GM12892 (cell line): ENCODE data around the gene P2RX3.

Source experiments
- DNase-seq: peaks from one replicate; pipeline ENCODE4 v3.0.0; 2011; ENCODE audit not compliant: insufficient read length
- FAIRE-seq: peaks from 2 replicates; lab custom pipeline; 2011; peaks lifted over from hg19 to GRCh38; lab: Jason Lieb, UNC
- POLR2A ChIP-seq: IDR thresholded peaks from 2 replicates; pipeline ENCODE4 v1.6.1; 2011; ENCODE audit warnings: low read depth, low read length, control low read depth
- POLR2AphosphoS5 ChIP-seq: IDR thresholded peaks from 2 replicates; pipeline ENCODE4 v1.6.1; 2011; ENCODE audit warnings: low read depth, low read length, control low read depth
- TAF1 ChIP-seq: IDR thresholded peaks from 2 replicates; pipeline ENCODE4 v1.6.1; 2011; ENCODE audit warnings: low read depth, mild to moderate bottlenecking, control low read depth, low read length, borderline replicate concordance

Gene P2RX3

DNA sequence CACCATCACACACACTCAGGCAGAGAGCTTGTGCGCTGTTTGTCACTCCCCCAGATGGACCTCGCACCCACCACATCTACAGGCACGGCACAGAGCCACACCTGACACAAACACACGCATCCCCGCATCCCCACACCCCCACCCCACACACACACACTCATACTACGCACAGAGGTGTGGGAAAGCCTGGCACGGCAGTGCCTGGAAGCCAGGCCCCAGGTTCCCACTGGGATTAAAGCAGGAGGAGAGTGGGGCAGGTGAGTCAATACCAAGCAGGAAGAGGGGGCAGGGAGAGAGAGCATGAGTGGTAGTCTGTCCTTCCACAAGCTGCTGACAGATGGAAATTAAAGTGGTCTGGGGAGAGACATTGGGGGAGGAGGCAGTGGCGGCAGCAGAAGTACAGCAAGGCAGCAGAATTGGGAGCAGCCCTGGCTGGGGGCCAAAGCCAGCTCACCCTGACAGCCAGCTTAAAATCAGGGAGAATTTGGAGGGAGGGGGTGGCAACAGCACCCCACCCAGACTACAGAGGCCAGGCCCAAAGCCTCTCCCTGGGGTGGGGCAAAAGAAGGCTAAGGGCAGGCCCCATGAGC is 34.1 kb upstream of the P2RX3 start:
- FAIRE-seq (no peak), DNase-seq (no peak)
- TF ChIP-seq TAF1 (no peak), POLR2AphosphoS5 (no peak), POLR2A (no peak)

DNA sequence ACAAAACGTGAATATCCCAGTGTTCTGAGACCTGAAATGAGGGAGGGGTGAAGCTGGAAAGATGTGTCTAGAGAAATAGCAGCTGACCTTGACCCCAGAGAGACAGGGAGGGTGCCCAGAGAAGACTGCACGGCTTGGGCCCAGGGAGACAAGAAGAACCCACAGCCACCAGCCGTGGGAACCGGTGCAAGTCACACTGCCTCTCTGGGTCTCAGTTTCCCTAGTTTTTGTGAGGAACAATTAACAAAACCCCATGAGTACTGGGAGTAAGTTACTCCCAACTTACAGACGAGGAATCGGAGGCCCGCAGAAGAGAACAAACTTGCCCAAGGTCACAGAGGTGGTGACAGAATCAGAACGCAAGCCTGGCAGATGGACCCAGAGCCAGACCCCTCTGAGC is 32.6 kb upstream of the P2RX3 start:
- FAIRE-seq: no peak
- DNase-seq: no peak

DNA sequence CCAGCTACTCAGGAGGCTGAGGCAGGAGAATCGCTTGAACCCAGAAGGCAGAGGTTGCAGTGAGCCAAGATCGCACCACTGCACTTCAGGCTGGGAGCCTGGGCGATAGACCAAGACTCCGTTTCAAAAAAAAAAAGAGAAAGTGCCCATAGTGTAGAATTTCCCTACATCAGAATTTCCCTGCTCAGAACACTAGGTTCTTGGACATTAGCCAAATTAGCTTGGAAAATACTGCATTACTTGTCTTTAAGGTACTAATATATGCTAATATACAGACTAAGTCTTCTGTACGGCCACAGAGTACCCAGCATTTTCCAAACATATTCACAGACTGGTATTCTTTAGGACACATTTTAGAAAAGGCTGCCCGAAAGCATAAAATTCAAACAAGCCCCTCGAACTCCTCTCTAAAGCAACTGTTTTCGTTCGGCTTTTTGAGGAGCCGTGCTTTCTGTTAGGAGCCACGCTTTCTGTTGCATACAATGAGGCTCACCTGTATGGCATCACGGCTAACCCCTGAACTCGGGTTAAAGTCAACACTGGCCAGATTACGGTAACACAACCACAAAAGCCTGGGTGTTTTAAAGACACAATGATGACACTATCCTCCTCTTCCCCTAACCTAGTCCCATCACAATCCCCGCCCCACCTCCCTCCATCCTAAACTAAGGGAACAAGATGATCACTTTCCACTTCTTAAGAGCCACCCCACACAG is 31.8 kb upstream of the P2RX3 start:
- no peak for TF ChIP-seq POLR2A
- DNase-seq (no peak), FAIRE-seq (no peak)

More for the DNA sequence above, 32.6 kb upstream of the P2RX3 start:
- TF ChIP-seq POLR2A (no peak), POLR2AphosphoS5 (no peak), TAF1 (no peak)

DNA sequence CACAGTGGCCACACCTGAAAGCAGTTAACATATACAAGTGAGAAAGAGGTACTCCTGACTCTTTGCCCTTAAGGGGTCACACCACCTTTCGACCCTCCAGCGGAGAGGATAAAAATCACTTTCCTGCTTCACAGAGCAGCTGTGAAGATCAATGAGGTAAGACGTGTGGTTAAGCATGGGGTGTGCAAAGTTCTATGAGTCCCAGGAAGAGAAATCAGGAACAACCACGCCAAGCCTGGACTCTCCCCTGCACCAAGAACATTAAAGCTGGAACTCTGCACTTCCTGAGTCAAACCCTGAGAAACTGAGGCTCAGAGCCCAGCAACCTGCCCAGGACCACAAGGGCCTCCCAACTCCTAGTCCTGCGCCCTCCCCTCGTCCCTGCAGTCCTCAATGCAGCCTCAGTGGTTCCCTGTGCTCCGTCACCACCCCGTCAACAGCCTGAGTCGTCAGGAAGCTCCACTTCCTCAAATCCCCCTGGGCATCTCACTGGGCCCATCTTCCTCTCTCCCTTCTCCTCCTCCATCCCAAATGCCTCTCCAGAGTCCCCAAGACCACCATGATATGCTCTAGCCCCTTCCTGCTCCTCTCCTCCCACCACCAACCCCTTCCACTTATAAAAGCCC is 31.1 kb upstream of the P2RX3 start:
- FAIRE-seq (no peak), DNase-seq (no peak)
- TF ChIP-seq TAF1 (no peak), POLR2A (no peak), POLR2AphosphoS5 (no peak)

DNA sequence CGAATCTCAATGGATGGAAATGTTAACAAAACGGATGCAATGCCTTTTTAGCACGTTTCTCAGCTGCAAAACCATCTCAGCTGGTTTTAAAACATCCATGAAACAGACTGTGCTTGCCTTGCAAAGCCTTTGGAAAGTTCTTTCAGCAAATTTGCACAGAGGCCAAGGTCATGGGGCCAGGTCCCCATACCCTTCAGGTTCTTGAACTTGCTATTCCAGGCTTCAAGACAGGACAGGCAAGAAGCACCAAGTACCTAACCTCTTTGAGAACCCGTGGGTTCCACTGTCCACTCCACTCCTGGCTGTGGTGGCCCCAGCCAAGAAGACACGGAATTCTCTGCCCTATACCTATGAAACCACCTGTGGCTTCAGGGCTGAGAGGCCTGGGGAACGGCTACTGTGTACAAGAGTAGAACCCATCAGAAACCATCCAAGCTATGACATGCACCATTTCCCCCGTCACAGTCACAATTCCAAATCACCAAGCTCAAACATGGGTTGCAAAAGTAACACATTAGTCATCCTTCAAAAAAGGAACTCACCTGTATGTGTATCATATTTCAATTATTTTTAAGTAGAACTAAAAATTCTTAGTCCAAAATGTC is 30.4 kb upstream of the P2RX3 start:
- peak; percentile 62 for FAIRE-seq
- no peak for DNase-seq
- TF ChIP-seq POLR2AphosphoS5: no peak
- no peak for TF ChIP-seq POLR2A
- no peak for TF ChIP-seq TAF1

DNA sequence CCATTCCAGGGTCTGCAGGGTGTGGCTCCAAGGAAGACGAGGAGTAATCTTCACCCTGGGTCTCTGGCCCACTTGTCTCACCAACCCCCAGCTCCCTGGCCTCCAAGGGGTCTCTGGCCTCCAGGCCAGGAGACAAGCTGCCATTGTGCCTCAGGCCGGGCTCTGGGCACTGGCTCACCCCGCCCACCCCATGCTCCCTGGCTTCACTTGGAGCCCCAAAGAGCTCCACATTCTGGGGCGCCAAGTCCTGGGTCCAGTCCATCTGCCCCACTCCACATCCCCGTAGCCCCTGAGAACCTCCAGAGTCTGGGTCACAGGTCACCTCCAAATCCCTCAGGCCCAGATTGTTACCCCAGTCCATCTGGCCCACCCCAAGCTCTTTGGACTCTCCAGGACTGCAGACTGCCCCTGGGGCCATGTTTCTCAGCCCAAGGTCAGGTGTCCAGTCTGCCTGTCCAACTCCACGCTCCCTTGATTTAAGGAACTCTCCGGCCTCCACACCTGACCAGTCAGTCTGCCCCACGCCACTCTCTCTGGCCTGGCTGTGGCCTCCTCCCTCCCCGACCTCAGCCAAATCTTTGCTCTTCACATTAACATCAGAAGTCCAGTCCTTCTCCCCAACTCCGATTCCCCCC is 29.6 kb upstream of the P2RX3 start:
- DNase-seq (no peak), FAIRE-seq (no peak)
- TF ChIP-seq TAF1 (no peak), POLR2AphosphoS5 (0 out of 2 replicates have a peak, but pooled peaks have one; percentile 23)

DNA sequence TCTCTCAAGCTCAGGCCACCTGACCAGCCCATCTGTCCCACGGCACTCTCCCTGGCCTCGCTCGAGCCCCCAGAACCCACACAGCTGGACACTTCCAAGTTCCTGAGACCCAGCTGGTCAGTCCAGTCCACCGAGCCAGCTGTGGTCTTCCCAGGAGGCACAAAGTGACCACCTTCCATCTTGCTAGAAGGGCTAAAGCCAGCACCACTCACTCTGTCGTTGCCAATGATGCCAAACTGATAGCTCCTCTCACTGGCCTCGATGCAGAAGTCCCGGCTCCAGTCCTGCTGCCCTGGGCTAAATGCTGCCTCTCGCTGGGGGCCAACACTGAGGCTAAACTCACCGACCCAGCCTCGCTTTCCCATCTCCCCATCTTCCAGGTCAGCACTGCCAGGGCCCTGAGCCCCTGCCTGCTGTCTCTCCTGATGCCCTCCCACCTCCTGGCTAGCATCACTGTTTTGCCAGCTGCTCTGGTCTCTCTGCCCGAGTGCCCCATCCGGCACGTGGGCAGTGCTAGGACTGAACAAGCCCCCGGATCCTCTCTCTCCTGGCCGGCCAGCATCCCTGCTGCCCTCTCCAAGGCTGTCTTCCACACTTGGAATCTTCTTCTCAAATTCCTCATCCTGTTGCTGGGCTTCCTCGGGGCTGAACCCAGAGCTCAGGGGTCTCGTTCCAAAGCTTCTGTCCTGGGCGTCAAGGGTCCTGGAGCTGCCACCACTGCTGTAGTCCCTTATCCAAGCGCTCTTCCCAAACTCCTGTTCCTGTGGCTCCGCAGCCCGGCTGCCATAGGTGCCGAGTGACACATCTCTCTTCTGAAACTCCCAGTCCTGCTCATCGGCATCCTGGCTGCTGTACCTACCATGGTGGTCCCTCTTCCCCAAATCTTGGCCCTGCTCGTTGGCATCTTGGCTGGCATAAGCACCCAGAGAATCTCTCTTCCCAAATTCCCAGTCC is 28.8 kb upstream of the P2RX3 start:
- no peak for DNase-seq
- FAIRE-seq: no peak
- TF ChIP-seq POLR2A (no peak), POLR2AphosphoS5 (0 out of 2 replicates have a peak, but pooled peaks have one; percentile 15), TAF1 (no peak)

DNA sequence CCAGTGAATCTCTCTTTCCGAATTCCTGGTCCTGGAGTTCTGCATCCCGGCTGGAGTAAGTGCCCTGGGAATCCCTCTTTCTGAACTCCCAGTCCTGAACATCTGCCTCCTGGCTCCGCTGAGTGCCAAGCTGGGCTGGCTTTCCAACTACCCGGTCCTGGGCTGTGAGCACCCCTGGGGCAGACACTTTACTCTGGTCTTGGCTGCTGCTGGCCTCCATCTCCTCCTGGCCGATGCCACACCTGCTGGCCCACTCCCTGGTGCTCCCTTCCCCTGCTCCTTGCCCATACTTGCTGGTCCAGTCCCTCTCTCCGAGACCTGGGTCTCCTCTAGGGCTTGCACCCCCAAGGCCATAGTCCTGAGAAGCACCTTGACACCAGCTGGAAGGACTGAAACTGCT is 28.1 kb upstream of the P2RX3 start:
- no peak for TF ChIP-seq POLR2A
- TF ChIP-seq POLR2AphosphoS5: no peak
- no peak for TF ChIP-seq TAF1
- no peak for FAIRE-seq
- DNase-seq: no peak

DNA sequence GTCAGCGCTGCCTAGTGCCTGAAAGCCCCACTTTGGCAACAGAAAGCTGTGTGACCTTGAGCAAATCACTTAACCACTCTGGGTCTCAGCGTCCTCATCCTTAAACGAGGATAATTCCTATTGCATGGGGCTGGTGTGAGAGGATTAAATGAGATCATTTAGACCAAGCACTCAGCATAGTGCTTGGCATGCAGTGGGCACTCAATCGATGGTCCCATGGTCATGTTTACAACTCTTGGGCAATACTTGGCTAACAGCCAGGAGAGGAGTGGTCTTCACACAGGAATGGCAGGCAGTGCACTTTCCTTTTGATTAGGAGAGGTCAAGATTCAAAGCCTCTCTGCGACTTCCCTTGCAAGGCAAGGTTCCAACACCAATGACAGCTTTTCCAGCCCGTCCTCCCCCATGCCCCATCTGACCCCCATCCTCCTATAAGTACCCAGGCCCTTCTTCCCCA is 27.5 kb upstream of the P2RX3 start:
- FAIRE-seq (no peak), DNase-seq (no peak)
- TF ChIP-seq POLR2A: no peak

DNA sequence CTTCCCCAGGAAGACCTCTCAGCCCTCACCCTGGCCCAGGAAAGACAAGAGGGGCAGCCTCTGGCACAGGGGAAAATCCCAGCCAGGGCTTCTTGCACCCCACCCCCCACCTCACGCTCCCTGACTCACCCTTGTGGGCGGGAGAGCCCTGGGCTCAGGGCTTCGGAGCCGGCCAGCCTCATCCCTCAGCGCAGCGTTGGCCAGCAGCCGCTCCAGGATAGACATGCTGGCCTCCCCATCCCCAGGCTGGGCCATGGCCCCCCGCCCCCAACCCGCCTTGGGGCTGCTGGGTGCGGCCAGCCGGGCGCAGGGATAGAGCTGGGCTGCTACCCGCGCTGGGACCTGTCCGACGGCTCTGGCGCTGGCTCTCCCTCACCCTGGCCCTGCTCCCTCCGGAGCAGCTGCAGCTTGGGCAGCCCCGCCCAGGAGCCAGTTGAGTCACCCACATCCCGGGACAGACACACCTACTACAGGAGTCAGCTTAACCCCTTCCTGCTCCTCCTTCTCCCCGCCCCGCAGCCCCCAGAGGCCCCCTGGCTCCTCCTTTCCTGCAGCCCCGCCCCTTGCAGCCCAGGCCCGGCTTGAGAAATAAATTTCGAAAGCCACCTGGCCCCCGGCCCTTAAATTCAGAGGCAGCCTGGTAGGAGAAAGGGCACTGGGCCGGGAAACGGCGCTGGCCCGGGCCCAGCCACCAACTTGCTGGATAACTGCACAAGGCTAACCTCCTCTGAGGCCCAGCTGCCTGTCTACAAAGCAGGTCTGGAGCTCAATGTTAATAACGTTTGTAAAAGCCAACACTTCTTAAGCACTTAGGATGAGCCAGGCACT is 26.8 kb upstream of the P2RX3 start:
- DNase-seq (peak; percentile 86), FAIRE-seq (peak; percentile 91)
- TF ChIP-seq TAF1 (no peak), POLR2AphosphoS5 (no peak), POLR2A (no peak)
